A673 (cell line): ENCODE results near the gene IDI1. TPM values are rescaled to one million over a fixed set of nuclear protein-coding genes. Genes with fewer than 3 reads are reported as not detected.

Source experiments
- BruUV-seq: library from RNA; stranded (reverse); fragments of 400-500 nt; replicated peaks from 2 replicates; lab custom pipeline; 2021; lab: Mats Ljungman, UMichigan
- CTCF ChIA-PET: fragments of 300-600 bp; sonication (Branson Sonifier 250); formaldehyde crosslinking; loops from one replicate; lab custom pipeline; 2022; ENCODE audit warnings: antibody characterized with exemption; lab: Charles Lee
- POLR2A ChIA-PET: fragments of 300-600 bp; sonication (Branson Sonifier 250); formaldehyde crosslinking; loops from one replicate; lab custom pipeline; 2022; ENCODE audit warnings: antibody characterized with exemption; ENCODE audit not compliant: low non-redundant PET; lab: Charles Lee
- DNase-seq: peaks from one replicate; pipeline ENCODE4 v3.0.0-alpha.2; 2015; ENCODE audit warnings: low spot score
- H3K27ac ChIP-seq: fragments of 200-600 bp; sonication (generic); 2 replicates; pipeline ENCODE4 v1.5.1; 2016; ENCODE audit warnings: mixed run types, low read depth, mild to moderate bottlenecking, mixed read lengths, antibody characterized with exemption, low read length; ENCODE audit not compliant: poor library complexity, severe bottlenecking
- H3K27me3 ChIP-seq: fragments of 200-600 bp; sonication (generic); replicated peaks from 2 replicates; pipeline ENCODE4 v1.6.1; 2017; ENCODE audit warnings: mixed run types, low read depth, mild to moderate bottlenecking, mixed read lengths, antibody characterized with exemption, low read length; ENCODE audit not compliant: insufficient read depth, poor library complexity
- H3K36me3 ChIP-seq: fragments of 200-600 bp; sonication (generic); 2 replicates; pipeline ENCODE4 v1.6.1; 2016; ENCODE audit warnings: mixed run types, mild to moderate bottlenecking, mixed read lengths, antibody characterized with exemption, low read length; ENCODE audit not compliant: insufficient read depth, poor library complexity, severe bottlenecking
- H3K4me1 ChIP-seq: fragments of 200-600 bp; sonication (generic); 2 replicates; pipeline ENCODE4 v1.6.1; 2017; ENCODE audit warnings: mixed run types, mild to moderate bottlenecking, mixed read lengths, antibody characterized with exemption, low read length; ENCODE audit not compliant: insufficient read depth, poor library complexity, severe bottlenecking
- H3K4me3 ChIP-seq: fragments of 200-600 bp; sonication (generic); 2 replicates; pipeline ENCODE4 v1.5.1; 2016; ENCODE audit warnings: low read depth, mixed run types, mild to moderate bottlenecking, mixed read lengths, low read length; ENCODE audit not compliant: poor library complexity, severe bottlenecking
- H3K9me3 ChIP-seq: fragments of 200-600 bp; sonication (generic); 2 replicates; pipeline ENCODE4 v1.6.1; 2016; ENCODE audit warnings: mixed run types, low read depth, mild to moderate bottlenecking, mixed read lengths, antibody characterized with exemption, low read length; ENCODE audit not compliant: poor library complexity, severe bottlenecking
- EZH2 ChIP-seq: fragments of 200-600 bp; sonication (generic); IDR thresholded peaks from 2 replicates; pipeline ENCODE4 v1.6.1; 2017; ENCODE audit warnings: borderline replicate concordance, low read depth, mild to moderate bottlenecking, mixed read lengths, antibody characterized with exemption, low read length; ENCODE audit not compliant: poor library complexity, severe bottlenecking
- intact Hi-C: fragments of 100-400 bp; cut with micrococcal nuclease; formaldehyde crosslinking; loops from one replicate; pipeline ENCODE4 v1.10.0; 2022; ENCODE audit not compliant: unreplicated experiment
- total RNA-seq: library from RNA; stranded (reverse); gene quantifications from 2 replicates; pipeline ENCODE4 v1.2.3, GENCODE V29; 2021
- TF ChIP-seq, protein P1 (sequence below): fragments of 300-800, 200-600 bp; sonication (generic); conservative IDR thresholded peaks from 2 replicates; pipeline ENCODE4 v1.5.1; 2017; ENCODE audit warnings: low read depth, mild to moderate bottlenecking, antibody characterized with exemption, low read length, moderate library complexity, mixed read lengths

IDI1 gene
- total RNA-seq, 1 experiment from 2014 or later = 111 TPM

DNA sequence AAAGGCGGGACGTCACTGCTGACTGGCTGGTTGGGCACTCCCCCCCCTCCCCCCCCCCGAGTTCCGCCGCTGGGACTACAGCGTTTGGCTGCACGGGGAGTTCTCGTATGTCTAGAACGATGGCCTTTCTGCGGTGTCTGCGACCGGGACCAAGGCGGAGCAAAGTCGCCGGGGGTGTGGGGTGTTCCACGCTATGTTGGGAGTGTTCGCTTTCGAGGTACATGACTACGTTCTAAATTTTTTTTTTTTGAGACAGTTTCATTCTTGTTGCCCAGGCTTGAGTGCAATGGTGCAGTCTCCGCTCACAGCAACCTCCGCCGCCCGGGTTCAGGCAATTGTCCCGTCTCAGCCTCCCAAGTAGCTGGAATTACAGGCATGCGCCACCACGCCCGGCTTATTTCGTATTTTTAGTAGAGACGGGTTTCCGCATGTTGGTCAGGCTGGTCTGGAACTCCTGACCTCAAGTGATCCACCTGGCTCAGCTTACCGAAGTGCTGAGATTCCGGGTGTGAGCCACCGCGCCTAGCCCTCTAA lies 573 bp upstream of the IDI1 start:
- TF ChIP-seq EZH2 = no peak
- TF ChIP-seq, protein P1, sequence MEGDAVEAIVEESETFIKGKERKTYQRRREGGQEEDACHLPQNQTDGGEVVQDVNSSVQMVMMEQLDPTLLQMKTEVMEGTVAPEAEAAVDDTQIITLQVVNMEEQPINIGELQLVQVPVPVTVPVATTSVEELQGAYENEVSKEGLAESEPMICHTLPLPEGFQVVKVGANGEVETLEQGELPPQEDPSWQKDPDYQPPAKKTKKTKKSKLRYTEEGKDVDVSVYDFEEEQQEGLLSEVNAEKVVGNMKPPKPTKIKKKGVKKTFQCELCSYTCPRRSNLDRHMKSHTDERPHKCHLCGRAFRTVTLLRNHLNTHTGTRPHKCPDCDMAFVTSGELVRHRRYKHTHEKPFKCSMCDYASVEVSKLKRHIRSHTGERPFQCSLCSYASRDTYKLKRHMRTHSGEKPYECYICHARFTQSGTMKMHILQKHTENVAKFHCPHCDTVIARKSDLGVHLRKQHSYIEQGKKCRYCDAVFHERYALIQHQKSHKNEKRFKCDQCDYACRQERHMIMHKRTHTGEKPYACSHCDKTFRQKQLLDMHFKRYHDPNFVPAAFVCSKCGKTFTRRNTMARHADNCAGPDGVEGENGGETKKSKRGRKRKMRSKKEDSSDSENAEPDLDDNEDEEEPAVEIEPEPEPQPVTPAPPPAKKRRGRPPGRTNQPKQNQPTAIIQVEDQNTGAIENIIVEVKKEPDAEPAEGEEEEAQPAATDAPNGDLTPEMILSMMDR = no peak
- H3K9me3 ChIP-seq = no peaks in the 10 kb centered on the region
- BruUV-seq = TSS peak; percentile 84
- no peak for DNase-seq
- intact Hi-C loops = no loop called here
- ChIA-PET CTCF (no interaction called here), POLR2A (interaction anchor here (0.6 to 1.0 kb wide), 3 partner anchors 36 to 840 kb away, joined by 3 to 5 read pairs (median 5); no protein-coding TSS in a partner anchor)
- no peaks in the 10 kb centered on the region for H3K27me3 ChIP-seq
- H3K27ac ChIP-seq = peak overlapping the region; percentile 99
- H3K36me3 ChIP-seq = peaks cover 34% of the 10 kb centered on the region
- H3K4me3 ChIP-seq = peak overlapping the region; percentile 97
- peaks cover 25% of the 10 kb centered on the region for H3K4me1 ChIP-seq

DNA sequence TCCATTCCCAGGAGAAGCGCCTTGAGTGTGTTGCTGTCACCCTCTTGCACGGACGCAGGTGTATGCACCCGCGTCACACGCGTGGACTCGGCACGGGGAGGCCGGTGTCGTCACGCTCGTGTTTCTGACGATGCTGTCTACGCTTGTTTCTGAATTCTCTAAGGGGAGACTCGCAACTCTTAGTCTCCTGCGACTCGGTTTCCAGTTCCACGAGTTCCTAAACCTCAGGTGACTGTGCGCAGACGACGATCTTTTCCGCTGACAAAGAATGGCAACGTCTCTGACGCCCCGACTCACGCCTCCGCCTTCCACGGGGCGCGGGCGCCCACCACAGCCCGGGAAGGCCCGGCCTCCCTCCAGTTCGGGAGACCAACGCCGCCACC lies 579 bp downstream of the IDI1 start:
- no peaks in the 10 kb centered on the region for H3K9me3 ChIP-seq
- CTCF ChIA-PET = no interaction called here
- POLR2A ChIA-PET = interaction anchor here (0.6 to 1.0 kb wide), 3 partner anchors 613 to 998 kb away, joined by 4 to 5 read pairs (median 5); no protein-coding TSS in a partner anchor
- TSS peak; percentile 61 for BruUV-seq
- intact Hi-C loops = no loop called here
- no peak for DNase-seq
- H3K4me3 ChIP-seq = peak overlapping the region; percentile 97
- H3K4me1 ChIP-seq = peaks cover 32% of the 10 kb centered on the region
- H3K27ac ChIP-seq = peak overlapping the region; percentile 99
- peaks cover 38% of the 10 kb centered on the region for H3K36me3 ChIP-seq
- TF ChIP-seq EZH2 = no peak
- TF ChIP-seq, protein P1 = no peak
- no peaks in the 10 kb centered on the region for H3K27me3 ChIP-seq

DNA sequence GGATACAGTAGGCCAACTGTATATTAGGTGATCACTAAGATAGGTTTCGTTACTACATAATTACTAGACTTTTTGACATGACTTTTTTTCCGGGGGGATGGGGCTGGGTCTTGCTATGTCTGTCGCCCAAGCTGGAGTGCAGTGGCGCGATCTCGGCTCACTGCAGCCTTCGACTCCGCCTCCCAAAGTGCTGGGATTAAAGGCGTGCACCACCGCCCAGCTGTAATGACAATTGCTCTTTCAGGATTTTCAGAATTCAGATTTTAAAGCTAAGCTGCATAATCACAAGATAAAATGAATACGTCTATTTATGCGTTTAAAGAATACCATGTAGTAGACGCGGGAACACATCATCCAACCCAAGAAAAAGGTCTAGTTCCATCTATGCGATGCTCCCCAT lies 982 bp downstream of the IDI1 start:
- POLR2A ChIA-PET = interaction anchor here (0.6 kb wide), 2 partner anchors 218 to 998 kb away, joined by 3 to 4 read pairs; no protein-coding TSS in a partner anchor

More for the DNA sequence above, 982 bp downstream of the IDI1 start:
- CTCF ChIA-PET = no interaction called here
- no TSS peak for BruUV-seq
- Histone ChIP-seq H3K4me1 (peaks cover 35% of the 10 kb centered on the region), H3K4me3 (peak overlapping the region; percentile 97), H3K27ac (peak overlapping the region; percentile 99), H3K36me3 (peaks cover 38% of the 10 kb centered on the region), H3K27me3 (no peaks in the 10 kb centered on the region), H3K9me3 (no peaks in the 10 kb centered on the region)
- peak; percentile 50 for DNase-seq
- intact Hi-C loops = no loop called here
- no peak for TF ChIP-seq EZH2
- TF ChIP-seq, protein P1 = no peak
